ENCODE results near the gene MRPL37.

DNA sequence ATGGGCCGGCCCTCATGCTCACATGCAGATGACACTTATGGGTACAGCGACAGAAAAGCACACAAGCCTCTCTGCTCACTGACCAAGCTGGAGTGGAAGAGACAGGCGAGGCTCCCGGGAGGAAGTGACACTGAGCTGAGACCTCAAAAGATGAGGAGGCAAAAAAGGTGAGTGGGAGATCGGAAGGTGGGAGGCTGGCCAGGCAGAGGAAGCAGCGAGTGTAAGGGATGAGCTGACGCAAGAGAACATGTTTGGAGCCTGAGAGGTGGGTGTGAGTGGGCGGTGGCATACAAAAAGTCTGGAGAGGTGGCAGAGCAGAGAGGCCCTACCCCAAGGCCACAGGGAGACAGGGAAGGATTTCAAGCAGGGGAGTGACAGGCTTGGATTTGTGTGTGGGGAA lies 29.0 kb upstream of the MRPL37 start:
- no peak for TF ChIP-seq EZH2 (IDR thresholded peaks at IDR 0.05; ENCODE audit: insufficient read depth, low read length)
- TF ChIP-seq, protein P1, sequence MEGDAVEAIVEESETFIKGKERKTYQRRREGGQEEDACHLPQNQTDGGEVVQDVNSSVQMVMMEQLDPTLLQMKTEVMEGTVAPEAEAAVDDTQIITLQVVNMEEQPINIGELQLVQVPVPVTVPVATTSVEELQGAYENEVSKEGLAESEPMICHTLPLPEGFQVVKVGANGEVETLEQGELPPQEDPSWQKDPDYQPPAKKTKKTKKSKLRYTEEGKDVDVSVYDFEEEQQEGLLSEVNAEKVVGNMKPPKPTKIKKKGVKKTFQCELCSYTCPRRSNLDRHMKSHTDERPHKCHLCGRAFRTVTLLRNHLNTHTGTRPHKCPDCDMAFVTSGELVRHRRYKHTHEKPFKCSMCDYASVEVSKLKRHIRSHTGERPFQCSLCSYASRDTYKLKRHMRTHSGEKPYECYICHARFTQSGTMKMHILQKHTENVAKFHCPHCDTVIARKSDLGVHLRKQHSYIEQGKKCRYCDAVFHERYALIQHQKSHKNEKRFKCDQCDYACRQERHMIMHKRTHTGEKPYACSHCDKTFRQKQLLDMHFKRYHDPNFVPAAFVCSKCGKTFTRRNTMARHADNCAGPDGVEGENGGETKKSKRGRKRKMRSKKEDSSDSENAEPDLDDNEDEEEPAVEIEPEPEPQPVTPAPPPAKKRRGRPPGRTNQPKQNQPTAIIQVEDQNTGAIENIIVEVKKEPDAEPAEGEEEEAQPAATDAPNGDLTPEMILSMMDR (IDR thresholded peaks at IDR 0.05; ENCODE audit: insufficient read depth, low read depth, low read length) = no peak

All from astrocyte (in vitro differentiated cells and primary cell).